ENCODE measurements around the gene FILIP1L. TPM values are rescaled to one million over a fixed set of nuclear protein-coding genes. Genes with fewer than 3 reads are reported as not detected.
A peak's percentile ranks its signal among the peaks of the same experiment; 100 is the strongest.

FILIP1L gene
- total and polyA plus RNA-seq, 11 donors = 18.2 to 120 (median 77.3) TPM

GRCh38 chr3:99928771-99929744 is 185.2 kb downstream of the FILIP1L start:
- Histone ChIP-seq H3K27me3 (no peaks in the 10 kb centered on the region), H3K4me3 (peak overlapping the region in 1 of 12 donors; percentile 3), H3K27ac (peak overlapping the region; percentile 35 to 77 (median 62)), H3K36me3 (no peaks in the 10 kb centered on the region), H3K4me1 (peaks cover 0 to 56% (median 32%) of the 10 kb centered on the region in 12 donors), H3K9me3 (no peaks in the 10 kb centered on the region)
- ATAC-seq (peak in 3 of 4 donors; percentile 35 to 69 (median 38)), DNase-seq (no peak)
- intact Hi-C loops (cut with DNase I) = loop anchor here in 4 of 10 donors (5.0 to 10.0 kb wide), 4 partner anchors 54 to 326 kb away; no protein-coding TSS in a partner anchor
- TF ChIP-seq POLR2A (IDR thresholded peaks at IDR 0.05) (no peak), CTCF (IDR thresholded peaks at IDR 0.05) (peak in 4 of 12 donors; percentile 28 to 42 (median 36))
- 57 to 61% (median 58%) methylated on average over 7 of the region's 7 CpGs for WGBS, 4 donors

- 75 to 82% (median 80%) methylated on average over 7 of the region's 7 CpGs for WGBS, 4 donors
- H3K27me3 ChIP-seq = no peaks in the 10 kb centered on the region
- ATAC-seq = no peak
- H3K36me3 ChIP-seq = no peaks in the 10 kb centered on the region
- H3K4me3 ChIP-seq = no peak overlapping the region
- intact Hi-C loops (cut with DNase I) = loop anchor here in 4 of 10 donors (5.0 to 10.0 kb wide), 4 partner anchors 53 to 327 kb away; no protein-coding TSS in a partner anchor
- peaks cover 0 to 56% (median 32%) of the 10 kb centered on the region in 12 donors for H3K4me1 ChIP-seq
- peak overlapping the region in 9 of 12 donors; percentile 46 to 77 (median 70) for H3K27ac ChIP-seq
- TF ChIP-seq CTCF (IDR thresholded peaks at IDR 0.05) = no peak
- TF ChIP-seq POLR2A (IDR thresholded peaks at IDR 0.05) = no peak
- H3K9me3 ChIP-seq = no peaks in the 10 kb centered on the region
- DNase-seq = no peak
Observed at GRCh38 chr3:99927671-99928457, 186.4 kb downstream of the FILIP1L start.

GRCh38 chr3:99925584-99926230 is 188.6 kb downstream of the FILIP1L start:
- Histone ChIP-seq H3K4me1 (peaks cover 0 to 72% (median 43%) of the 10 kb centered on the region in 12 donors), H3K27me3 (no peaks in the 10 kb centered on the region), H3K4me3 (no peak overlapping the region), H3K27ac (peak overlapping the region in 10 of 12 donors; percentile 6 to 76 (median 40)), H3K9me3 (no peaks in the 10 kb centered on the region), H3K36me3 (no peaks in the 10 kb centered on the region)
- peak in 4 of 5 donors; percentile 47 to 77 (median 57) for DNase-seq
- TF ChIP-seq CTCF (IDR thresholded peaks at IDR 0.05) (no peak), POLR2A (IDR thresholded peaks at IDR 0.05) (peak in 1 of 2 donors; percentile 26)
- intact Hi-C loops (cut with DNase I) = loop anchor here in 4 of 10 donors (5.0 to 10.0 kb wide), 4 partner anchors 51 to 329 kb away; no protein-coding TSS in a partner anchor
- WGBS, 4 donors = 26 to 44% (median 34%) methylated on average over 4 of the region's 4 CpGs
- ATAC-seq = peak; percentile 49 to 87 (median 72)

Data from heart left ventricle (tissue), 16 donors.